Stimulated activated CD4-positive, alpha-beta T cell treated with anti-CD3 and anti-CD28 coated beads, Interleukin-4, amount 100 ng/mL, for 4 hours (primary cell): Measurements from ENCODE around the gene SPATA3.

ENCODE experiments used
- DNase-seq, 2 experiments: peaks; one replicate each; pipeline ENCODE4 v3.0.0-alpha.2; 2020

Gene SPATA3

DNA sequence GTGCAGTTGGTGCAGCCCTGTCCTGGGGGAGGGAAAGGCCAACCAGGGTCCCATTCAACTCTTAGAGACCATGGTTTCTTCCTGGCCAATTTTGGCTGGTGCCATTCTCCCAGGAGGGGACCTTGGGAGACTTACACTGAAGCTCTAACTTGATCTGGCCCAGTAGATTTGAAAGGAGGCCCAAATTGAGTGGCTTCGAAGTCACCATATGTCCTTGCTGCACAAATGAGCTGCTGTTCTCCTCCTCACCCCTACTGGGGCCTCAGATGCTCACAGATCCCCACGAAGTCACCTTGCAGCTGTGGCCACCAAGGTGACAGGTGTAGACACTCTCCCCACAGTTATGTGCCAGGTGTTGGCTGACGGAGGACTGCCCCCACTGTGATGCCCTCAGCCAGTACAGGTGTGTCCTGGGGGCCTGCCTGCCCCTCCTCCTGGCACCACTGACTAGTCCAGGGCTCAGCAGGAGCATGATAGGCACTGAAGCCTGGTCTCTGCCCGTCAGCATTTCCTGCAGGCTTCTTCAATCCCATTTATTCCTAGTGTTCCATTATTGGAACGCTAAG is 36.7 kb downstream of the SPATA3 start:
- DNase-seq: no peak

DNA sequence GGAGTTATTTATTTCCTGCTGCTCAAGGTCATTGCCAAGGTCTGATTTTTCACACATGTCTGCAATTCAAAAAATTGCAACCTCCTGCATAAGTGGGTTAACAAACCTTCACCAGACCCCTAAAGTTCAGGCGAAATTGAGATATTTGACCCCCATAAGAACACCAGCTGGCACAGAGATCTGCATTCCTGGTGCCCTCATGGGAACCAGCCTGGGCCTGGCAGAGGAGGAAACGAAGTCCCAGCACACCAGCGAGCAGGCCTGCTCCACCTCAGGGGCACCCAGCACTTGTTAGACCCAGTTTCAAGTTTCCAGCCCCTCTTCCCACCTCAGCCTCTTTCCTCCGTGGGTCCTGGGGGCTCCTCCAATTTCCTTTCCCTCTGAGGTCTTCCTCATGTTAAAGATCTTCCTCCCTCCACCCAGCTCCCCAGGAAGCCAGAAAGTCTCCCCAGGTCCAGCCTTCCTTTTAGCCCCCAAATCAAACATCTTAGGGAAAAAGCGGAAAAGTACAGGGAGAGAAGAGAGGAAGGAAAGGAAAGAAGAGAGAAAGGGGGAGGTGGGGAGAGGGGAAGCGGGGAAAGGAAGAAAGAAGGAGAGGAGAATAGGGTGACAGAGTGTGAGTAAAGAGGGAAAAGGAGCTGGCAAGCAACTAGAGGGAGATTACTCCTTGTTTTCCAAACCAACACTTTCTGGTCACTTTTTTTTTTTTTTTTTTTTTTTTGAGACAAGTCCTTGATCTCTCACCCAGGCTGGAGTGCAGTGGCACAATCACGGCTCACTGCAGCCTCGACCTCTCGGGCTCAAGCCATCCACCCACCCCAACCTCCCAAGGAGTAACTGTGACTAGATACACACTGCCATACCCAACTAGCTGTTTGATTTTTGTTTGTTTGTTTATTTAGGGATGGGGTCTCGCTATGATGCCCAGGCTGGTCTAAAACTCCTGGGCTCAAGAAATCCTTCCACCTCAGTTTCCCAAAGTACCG is 37.5 kb downstream of the SPATA3 start:
- no peak for DNase-seq

DNA sequence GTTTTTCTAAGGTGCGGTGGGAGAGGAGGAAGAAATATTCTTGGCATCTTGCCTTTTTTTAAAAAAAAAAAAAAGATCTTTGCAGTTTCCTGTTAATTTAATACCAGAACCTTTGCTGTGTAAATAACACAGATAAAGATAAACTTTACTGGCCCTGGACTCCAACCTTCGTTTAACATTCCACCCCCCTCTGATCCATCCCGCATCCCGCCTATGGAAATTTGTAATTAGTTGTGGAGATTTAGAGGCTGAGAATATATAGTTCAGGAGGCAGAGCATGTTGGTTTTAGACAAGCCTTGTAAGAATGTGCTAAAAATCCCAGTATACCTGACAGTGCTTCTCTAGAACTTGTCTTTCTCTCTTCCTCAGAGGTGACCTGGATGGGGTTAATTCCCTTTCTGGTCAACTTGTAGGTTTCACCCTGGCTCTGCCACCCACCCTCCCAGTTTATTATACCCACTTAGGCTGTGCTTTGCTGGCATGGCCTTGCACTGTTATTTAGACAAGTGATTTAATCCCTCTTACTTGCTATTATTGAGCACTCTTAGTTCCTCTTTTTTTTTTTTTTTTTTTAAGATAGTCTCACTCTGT is 38.5 kb downstream of the SPATA3 start:
- no peak for DNase-seq

DNA sequence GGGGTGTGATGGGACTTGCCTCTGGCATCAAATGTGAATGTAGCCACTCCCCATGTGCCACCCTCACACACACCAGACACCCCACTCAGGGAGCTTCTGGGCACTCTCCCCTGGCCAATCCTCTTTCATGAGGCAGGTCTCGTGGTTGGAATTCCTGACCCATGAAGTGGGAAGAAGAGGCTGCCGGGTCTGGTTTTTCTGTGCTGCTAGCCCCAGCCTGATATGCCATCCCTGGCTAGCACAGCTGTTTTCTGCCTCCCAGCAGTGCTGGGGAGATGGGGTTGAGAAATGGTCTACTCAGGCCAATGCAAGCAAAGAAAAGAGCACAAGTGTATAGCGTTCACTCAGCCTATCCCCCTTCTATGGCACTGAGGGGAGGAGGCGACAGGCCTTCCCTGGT is 40.2 kb downstream of the SPATA3 start:
- no peak for DNase-seq

DNA sequence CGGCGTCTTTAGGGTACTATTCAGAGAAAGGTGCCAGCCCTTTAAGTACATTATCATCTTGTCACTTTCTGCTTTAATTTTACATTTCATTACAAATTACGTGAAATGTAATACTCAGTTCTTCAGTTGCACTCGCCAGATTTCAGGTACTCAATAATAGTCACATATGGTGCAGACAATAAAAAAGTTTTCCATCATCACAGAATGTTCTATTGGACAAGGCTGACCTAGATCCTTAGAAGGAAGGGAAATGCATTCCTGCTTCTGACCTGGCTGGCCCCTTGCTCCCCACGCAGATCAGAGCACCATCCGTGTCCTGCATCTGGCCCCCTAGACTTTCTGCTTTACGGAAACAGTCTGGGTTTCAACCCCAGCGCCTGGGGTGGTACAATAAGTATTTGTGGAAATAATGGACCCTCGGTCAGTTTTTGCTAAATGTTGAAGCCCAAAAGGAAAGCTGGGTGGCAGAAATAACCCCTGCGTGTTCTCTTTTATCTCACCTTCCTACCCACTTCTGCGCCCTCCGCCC is 40.7 kb downstream of the SPATA3 start:
- DNase-seq: no peak

DNA sequence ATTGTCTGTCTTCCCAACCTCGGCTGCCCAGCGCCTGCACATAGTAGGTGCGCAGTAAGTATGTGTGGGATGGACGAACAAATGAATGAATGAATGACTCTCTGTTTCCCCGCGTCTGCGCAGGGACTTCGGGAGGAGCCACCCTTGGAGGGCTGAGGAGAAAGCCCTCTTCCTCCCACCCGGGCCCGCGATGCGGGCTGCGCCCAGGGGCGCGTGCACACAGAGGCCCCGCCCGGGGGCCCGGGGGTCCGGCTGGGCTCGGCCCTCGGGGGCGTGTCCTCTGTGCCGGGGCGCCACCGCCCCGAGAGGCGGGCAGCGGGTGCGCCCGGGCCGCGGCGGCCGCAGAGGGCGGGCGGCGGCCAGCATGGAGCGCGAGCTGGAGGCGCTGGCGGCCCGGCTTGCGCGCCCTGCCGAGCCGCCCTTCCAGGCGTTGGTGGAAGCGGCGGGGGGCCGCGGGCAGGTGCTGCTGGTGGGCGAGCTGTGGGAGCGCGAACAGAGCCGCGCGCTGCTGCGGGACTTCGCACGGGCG is 41.3 kb downstream of the SPATA3 start, which contains the start of gene C2orf72:
TSS of gene C2orf72 (plus strand) at position 322 of the 529 bp plus-strand sequence. CDS start at position 365, 43 bp downstream.
- DNase-seq: no peak

DNA sequence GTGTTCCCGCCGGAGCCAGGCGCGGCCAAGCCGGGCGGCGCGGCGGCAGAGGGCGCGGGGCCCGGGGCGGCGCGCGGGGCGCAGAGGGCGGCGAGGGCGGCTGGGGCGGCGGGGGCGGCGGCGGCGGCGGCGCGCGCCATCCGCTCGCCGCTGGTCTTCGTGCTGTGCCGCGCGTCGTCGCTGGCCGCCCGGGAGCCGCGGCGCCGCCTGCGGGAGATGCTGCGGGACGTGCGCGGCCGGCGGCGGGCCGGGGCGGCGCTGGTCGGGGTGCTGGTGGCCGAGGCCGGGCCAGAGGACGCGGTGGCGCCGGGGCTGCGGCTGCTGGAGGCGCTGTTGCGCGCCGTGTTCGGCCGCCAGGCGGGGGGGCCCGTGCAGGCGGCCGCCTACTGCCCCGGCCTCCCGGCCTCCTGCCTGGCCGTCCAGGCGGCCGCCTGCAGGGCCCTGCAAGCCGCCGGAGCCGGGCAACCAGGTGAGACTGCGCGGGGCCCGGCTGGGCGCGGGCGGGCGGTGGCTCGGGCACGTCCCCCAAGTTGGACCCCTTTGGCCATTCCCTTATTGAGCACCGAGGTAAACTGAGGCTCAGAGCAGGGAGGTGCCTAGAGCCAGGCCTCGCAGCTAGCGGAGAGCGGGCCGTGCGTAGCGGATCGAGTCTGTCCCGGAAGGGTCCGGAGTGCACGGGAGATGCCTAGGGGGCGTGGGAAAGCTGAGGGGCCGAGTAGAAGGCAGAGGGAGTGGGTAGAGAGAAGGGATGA is 42.0 kb downstream of the SPATA3 start:
- no peak for DNase-seq

DNA sequence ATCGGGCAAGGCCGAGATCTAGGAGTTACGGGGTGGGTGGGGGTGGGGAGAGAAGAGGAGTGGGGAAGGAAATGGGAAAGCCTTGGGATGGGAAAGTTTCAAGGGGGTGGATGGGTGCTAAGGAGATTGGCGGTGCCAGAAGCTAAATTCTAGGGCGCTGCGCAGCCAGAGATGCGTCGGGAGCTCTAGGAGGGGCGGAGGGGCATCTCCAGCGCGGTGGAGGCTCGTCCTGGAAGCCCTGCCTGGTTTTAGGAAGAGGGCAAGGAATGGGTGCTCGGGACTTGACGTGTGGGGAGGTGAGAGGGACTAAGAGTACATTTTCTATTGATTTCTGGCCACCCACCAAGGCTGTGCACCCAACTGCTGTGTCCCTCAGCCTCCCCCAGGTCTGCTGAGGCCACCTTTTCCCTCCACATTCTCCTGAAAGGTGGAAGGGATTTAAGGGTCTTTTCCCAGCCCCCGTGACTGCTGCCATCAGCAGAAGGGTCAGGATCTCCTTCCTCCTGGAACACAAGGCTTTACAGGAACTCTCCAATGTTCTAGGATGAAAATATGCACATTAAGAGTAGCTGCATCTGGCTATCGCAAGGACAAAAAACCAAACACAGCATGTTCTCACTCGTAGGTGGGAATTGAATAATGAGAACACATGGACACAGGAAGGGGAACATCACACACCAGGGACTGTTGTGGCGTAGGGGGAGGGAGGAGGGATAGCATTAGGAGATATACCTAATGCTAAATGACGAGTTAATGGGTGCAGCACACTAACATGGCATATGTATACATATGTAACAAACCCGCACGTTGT is 42.8 kb downstream of the SPATA3 start:
- DNase-seq: no peak

DNA sequence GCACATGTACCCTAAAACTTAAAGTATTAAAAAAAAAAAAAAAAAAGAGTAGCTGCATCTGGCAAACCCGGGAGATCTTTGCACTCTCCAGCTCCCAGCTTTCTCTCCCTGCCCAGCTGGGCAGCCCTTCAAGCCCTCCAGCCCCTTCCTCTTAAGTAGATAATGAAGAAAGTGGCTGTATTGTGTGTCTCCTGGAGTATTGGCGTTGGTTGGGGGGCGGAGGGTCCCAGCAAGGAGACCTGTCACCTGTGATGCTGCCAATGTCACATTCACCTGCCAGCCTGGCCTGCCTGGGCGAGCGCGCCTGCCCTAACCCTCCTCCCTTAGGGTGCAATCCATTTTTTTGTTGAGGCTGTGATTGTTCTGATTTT is 43.4 kb downstream of the SPATA3 start:
- DNase-seq: no peak

DNA sequence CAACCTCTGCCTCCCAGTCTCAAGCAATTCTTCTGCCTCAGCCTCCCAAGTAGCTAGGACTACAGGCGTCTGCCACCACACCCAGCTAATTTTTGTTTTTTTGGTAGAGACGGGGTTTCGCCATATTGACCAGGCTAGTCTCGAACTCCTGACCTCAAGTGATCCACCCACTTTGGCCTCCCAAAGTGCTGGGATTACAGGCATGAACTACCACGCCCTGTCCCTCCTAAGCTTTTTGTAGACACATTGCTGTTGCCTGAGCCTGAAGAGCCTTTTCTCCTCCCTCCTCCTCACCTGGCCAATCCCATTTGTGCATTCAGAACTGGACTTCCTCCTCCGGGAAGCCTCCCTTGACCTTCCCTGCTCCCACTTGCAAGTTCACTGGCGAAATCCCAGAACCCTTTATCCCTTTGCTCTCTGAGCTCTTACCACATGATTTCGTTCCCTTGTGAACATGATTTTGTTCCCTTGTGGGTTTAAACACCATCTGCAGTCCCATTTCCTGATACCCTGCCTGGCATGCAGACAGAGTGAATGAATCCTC is 44.0 kb downstream of the SPATA3 start:
- DNase-seq: no peak

DNA sequence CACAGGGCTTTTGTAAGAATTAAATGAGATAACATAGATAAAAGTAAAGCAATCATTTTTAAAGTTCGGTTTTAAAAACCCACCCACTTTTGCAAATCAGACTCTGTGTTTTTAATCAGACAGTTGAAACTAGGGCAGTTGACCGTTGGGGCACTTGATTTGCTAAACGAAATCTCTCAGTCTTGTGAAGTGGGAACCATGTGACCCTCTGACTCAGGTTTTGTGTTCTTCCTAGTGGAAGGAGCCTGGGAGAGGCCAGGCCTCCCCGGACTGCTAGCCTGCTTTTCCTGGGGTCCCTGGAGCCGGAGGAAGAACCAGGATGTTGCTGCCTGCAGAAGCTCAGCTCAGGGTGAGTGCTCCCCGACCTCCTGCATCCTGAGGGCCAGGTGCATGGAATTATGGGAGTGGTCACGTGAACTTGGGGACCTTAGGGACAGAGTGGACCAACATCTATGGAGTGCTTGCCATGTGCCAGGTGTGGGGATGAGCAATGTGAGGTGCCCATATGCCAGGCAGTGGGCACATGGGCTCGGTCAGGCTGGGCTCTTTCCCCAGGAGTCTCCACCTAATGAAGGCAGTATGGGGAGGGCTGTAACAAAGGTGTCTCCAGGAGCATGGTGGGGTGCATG is 45.3 kb downstream of the SPATA3 start:
- no peak for DNase-seq

DNA sequence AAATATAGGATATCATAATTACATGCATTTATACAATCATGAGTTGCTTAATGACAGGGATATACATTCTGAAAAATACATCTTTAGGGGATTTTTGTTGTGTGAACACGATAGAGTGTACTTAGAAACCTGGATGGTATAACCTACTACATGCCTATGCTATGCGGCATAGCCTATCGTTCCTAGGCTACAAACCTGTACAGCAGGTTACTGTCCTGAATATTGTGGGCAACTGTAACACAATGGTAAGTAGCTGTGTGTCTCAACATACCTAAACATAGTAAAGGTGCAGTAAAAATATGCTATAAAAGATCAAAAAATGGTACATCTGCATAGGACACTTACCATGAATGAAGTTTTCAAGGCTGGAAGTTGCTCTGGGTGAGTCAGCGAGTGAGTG is 47.9 kb downstream of the SPATA3 start:
- no peak for DNase-seq

DNA sequence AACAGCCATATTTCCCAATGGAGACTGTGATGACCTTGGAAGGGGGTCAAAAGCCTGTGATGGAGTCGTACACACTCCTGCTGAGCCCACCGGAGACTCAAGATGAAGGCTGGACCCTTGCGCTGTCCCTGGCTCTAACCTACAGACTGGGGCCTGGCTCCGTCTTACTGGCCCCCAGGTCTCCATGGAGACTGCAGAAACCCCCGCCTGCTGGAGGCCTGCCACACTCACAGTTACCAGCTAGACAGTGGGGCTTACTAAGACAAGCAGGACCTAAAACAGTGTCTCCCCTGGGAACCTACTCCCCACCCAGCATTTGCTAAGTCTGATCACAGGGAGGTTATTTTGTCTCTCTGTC is 51.0 kb downstream of the SPATA3 start:
- DNase-seq: no peak

DNA sequence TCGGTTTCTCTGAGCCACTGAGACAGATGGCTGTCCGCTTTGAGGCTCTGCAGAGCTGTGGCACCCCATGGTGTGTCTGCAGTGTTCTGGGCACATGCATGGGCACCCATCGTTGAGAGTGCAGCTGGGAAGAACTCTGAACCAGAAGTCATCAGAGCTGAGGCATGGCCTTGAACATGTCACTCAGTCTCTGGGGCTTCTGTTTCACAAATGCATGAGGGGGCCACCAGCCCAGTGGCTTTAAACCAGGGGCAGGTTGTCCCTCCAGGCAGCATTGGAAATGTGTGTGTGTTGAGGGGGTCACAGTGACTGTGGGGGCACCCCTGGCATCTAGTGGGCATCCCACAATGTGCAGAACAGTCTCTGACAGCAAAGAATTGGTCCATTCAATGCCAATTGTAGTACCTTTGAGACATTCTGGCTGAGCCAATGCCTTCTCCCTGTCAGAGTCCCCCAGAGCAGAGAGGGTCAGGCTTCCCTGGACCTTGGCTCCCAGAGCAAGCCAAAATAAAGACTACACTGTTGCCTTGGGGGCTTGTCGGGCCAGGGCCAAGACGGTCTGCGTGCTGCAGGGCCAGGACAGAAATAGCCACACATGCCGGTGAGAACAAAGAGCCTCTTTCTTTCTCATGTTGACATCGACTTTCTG is 51.5 kb downstream of the SPATA3 start:
- DNase-seq: no peak

DNA sequence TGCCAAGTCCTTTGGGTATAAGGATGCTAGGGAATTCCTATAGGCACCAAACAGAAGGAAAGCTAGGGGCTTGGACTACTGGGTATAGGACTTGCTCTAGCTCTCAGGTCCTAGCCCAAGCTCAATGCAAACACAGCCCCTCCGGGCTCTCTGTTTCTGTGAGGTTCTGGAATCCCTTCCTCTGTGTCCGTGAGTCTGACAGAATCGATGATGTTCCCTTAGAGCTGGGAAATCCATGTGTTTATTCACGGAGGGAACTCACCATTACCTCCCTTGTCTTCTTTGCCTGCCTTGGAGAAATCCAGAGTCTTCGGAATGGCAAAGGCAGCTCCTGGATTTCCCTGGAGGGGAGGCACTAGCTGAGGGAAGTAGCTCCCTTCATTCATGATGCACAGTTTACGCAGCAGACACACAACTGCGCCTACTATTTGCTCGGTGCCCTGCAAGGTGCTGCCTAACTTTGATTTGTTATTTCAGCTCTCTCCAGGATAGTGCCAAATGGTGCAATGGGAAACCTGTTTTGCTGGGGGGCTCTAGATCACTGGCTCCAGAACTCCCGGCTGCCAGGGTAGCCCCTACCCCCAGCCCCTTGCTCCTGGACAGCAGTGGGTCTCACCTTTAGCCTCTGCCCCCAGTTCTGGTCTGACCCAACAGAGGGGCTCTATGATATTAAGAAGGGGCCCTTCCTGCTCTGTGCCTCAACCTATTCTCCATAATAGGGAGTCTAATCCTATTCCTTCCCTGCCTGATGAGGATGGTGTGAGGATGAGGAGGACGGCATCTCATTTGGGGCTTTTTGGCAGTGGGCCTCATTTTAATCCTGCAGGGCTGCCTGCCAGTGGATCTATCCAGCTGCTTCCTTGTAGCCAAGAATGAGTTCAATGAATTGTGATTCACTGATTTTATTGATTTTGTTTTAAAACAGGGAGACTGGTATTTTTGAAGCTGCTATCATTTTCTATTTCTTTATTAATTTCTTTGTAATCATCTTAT is 52.3 kb downstream of the SPATA3 start:
- DNase-seq: no peak

DNA sequence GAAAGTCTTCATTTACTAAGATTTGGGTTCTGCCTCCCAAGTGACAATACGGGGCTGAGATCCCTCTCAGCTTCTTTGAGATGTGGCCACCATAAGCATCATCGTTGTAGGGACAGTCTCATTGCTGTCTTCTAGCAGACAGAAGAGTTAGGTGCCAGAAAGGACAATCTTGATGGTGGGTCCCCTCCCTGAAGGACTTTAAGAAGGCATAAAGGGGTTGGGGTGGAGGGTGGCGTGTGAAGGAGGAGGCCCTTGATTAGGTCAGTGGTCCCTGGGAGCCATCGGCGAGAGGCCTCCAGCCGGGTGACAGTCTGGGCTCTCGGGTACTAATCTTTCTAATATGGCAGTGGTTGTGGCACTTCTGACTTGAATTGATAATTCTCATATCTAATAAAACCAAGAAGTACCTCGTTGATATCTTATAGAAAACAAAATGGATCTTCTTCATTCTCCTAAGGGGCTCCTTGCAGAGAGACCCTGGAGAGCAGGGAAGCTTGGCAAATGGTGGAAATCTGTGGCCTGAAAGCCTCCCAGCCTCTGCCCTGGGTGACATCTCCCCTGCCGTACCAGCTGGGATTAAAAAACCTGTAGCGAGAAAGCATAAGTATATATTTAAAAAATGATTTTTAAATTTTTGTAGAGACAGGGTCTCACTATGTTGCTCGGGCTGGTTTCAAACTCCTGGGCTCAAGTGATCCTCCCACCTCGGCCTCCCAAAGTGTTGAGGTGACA is 53.5 kb downstream of the SPATA3 start:
- DNase-seq: no peak

DNA sequence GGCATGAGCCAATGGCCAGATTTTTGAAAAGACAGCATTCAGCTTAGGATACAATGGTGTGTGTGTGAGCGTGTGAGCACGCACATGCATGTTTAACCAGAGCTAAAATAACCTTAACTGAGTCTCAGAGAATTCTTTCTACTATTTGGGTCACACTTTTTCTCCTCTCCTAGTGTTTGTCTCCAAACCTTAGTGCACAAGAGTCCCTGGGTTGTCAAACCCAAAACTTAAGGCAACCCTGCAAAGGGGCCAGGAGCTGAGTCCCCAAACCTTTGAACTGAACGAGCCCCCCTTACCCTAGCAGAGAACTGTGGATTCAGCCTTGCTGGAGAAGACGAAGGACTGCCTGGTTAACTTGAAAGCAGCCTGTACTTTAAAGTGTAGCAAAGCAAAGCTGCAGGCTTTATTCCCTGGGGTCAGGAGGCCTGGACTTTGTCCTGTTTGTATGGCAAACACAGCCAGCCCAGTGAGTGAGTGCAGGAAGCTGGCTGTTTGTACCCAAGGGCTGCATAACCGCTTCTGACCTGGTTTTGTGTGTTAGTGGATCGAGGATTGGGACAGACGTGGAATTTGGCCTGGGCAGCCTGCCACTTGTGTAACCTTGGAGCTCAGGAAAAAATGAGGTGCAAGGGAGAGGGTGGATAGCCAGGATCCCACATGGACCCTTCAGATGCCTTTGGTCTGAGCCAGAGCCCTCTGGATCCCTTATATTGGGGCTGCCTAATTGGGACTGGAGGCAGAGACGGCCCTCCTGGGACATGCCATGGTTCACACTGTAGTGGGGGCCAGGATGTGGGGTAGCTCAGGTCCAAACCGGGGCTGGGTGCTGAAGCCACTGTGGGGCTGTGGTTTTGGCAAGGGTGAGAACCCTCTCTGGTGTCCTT is 54.3 kb downstream of the SPATA3 start:
- DNase-seq: no peak
